HCT116 (cell line): ENCODE results near the gene PIK3CD.

Experiments used
- CTCF ChIP-seq, 3 experiments: fragments of 200-600 bp in 1 of 3; sonication (generic) in 1 of 3; IDR thresholded peaks in 2 of 3; conservative IDR thresholded peaks in 1 of 3; 2 replicates each; pipeline ENCODE4 v1.5.1; 2012 to 2017; ENCODE audit warnings: low read depth in 2 of 3, low read length in 2 of 3, antibody characterized with exemption in 1 of 3, borderline replicate concordance in 1 of 3, control low read depth in 1 of 3, mild to moderate bottlenecking in 1 of 3, mixed read lengths in 1 of 3, mixed run types in 1 of 3, moderate library complexity in 1 of 3; ENCODE audit not compliant: insufficient read depth in 1 of 3
- EZH2 ChIP-seq: fragments of 200-600 bp; sonication (generic); IDR thresholded peaks from 2 replicates; pipeline ENCODE4 v1.6.1; 2017; ENCODE audit warnings: antibody characterized with exemption, mixed run types
- RAD21 ChIP-seq: IDR thresholded peaks from 2 replicates; pipeline ENCODE4 v1.6.1; 2012; ENCODE audit warnings: low read depth, mild to moderate bottlenecking
- ZFX ChIP-seq: fragments of 450-650 bp; IDR thresholded peaks from 2 replicates; pipeline ENCODE4 v1.6.1; 2017

GRCh38 chr1:9654051-9654833, 2.7 kb downstream of the PIK3CD start:
- no peak for TF ChIP-seq CTCF (IDR thresholded peaks at IDR 0.05 in 2 of 3, conservative IDR thresholded peaks at IDR 0.05 in 1 of 3; ENCODE audit: borderline replicate concordance in 1 of 3, insufficient read depth in 1 of 3, low read depth in 2 of 3, low read length in 2 of 3)
- no peak for TF ChIP-seq ZFX
- TF ChIP-seq EZH2 = no peak
- TF ChIP-seq RAD21 = no peak
